CD14-positive monocyte (primary cell): ENCODE data around the gene TAF7. TPM values are rescaled to one million over a fixed set of nuclear protein-coding genes. Genes with fewer than 3 reads are reported as not detected.
"Not testable (repeated sequence)": the region's sequence is repeated elsewhere in the genome, so short reads cannot be mapped to it uniquely, and the experiment has no call there.

ENCODE experiments used
- DNase-seq, 3 donors: peaks; one replicate each; pipeline ENCODE4 v3.0.0-alpha.2; 2011 to 2022
- H2AFZ ChIP-seq: 2 replicates; pipeline ENCODE4 v1.6.0; 2012; ENCODE audit warnings: mild to moderate bottlenecking, low read depth, low read length, inconsistent platforms; ENCODE audit not compliant: insufficient read depth, poor library complexity, severe bottlenecking
- H3K27ac ChIP-seq, 2 donors: 1 replicate in 1 of 2; 2 replicates in 1 of 2; pipeline ENCODE4 v1.5.1; 2012 to 2013; ENCODE audit warnings: low read length in 2 of 2, control low read depth in 1 of 2, inconsistent platforms in 1 of 2, low read depth in 1 of 2, mild to moderate bottlenecking in 1 of 2
- H3K27me3 ChIP-seq, 2 donors: one replicate each; pipeline versions ENCODE4 v1.6.0 to v1.6.1; 2011 to 2013; ENCODE audit warnings: low read length in 2 of 2; ENCODE audit not compliant: control insufficient read depth in 2 of 2, insufficient read depth in 2 of 2
- H3K36me3 ChIP-seq, 2 donors: replicated peaks in 1 of 2; 1 replicate in 1 of 2; 2 replicates in 1 of 2; pipeline versions ENCODE4 v1.5.1 to v1.6.1; 2012 to 2013; ENCODE audit warnings: low read length in 2 of 2, control low read depth in 1 of 2, inconsistent platforms in 1 of 2, mild to moderate bottlenecking in 1 of 2; ENCODE audit not compliant: insufficient read depth in 2 of 2, control insufficient read depth in 1 of 2
- H3K4me1 ChIP-seq, 2 donors: 1 replicate in 1 of 2; 2 replicates in 1 of 2; pipeline versions ENCODE4 v1.5.1 to v1.6.1; 2012 to 2013; ENCODE audit warnings: low read length in 2 of 2, control low read depth in 1 of 2, inconsistent platforms in 1 of 2, mild to moderate bottlenecking in 1 of 2, moderate library complexity in 1 of 2; ENCODE audit not compliant: insufficient read depth in 2 of 2, control insufficient read depth in 1 of 2
- H3K4me2 ChIP-seq: replicated peaks from 2 replicates; pipeline ENCODE3; 2012; ENCODE audit warnings: low read length, moderate library complexity, mild to moderate bottlenecking; ENCODE audit not compliant: poor library complexity, severe bottlenecking; ENCODE audit errors: extremely low read depth
- H3K4me3 ChIP-seq, 3 experiments: fragments of 200-600 bp in 1 of 3; sonication (generic) in 1 of 3; replicated peaks in 1 of 3; 1 replicate in 2 of 3; 2 replicates in 1 of 3; pipeline ENCODE4 v1.5.1; 2011 to 2013; ENCODE audit warnings: low read length in 3 of 3, mild to moderate bottlenecking in 3 of 3, control low read depth in 2 of 3, low read depth in 2 of 3, inconsistent platforms in 1 of 3, moderate library complexity in 1 of 3
- H3K79me2 ChIP-seq: 2 replicates; pipeline ENCODE4 v1.6.0; 2012; ENCODE audit warnings: mild to moderate bottlenecking, control low read depth, inconsistent platforms, low read length, moderate library complexity; ENCODE audit not compliant: insufficient read depth
- H3K9ac ChIP-seq: 2 replicates; pipeline ENCODE4 v1.6.0; 2017; ENCODE audit warnings: low read length, mild to moderate bottlenecking; ENCODE audit not compliant: insufficient read depth, poor library complexity, severe bottlenecking
- H3K9me3 ChIP-seq, 2 donors: replicated peaks in 1 of 2; 1 replicate in 1 of 2; 2 replicates in 1 of 2; pipeline versions ENCODE4 v1.5.1 to v1.6.1; 2012 to 2013; ENCODE audit warnings: low read length in 2 of 2, control low read depth in 1 of 2; ENCODE audit not compliant: control insufficient read depth in 1 of 2, insufficient read depth in 1 of 2
- H4K20me1 ChIP-seq: 2 replicates; pipeline ENCODE4 v1.6.0; 2012; ENCODE audit warnings: mild to moderate bottlenecking, low read length, control low read depth, moderate library complexity; ENCODE audit not compliant: insufficient read depth
- H3K27ac Mint-ChIP-seq, 7 donors: one replicate each; pipeline ENCODE4 v1.8.0; 2020; ENCODE audit warnings: mild to moderate bottlenecking in 7 of 7, mixed read lengths in 7 of 7, moderate library complexity in 6 of 7, inconsistent platforms in 2 of 7
- H3K27me3 Mint-ChIP-seq, 3 donors: one replicate each; pipeline ENCODE4 v1.8.0; 2021 to 2022; ENCODE audit warnings: low read depth in 3 of 3, mild to moderate bottlenecking in 3 of 3, mixed read lengths in 3 of 3, moderate library complexity in 3 of 3, inconsistent platforms in 1 of 3
- H3K36me3 Mint-ChIP-seq, 2 donors: one replicate each; pipeline ENCODE4 v1.8.0; 2020; ENCODE audit warnings: mixed read lengths in 2 of 2, inconsistent platforms in 1 of 2, mild to moderate bottlenecking in 1 of 2
- H3K4me1 Mint-ChIP-seq: one replicate; pipeline ENCODE4 v1.8.0; 2020; ENCODE audit warnings: mild to moderate bottlenecking, mixed read lengths
- H3K4me3 Mint-ChIP-seq, 2 donors: one replicate each; pipeline ENCODE4 v1.8.0; 2020; ENCODE audit warnings: mild to moderate bottlenecking in 2 of 2, mixed read lengths in 2 of 2, moderate library complexity in 1 of 2
- H3K9me3 Mint-ChIP-seq, 7 donors: one replicate each; pipeline ENCODE4 v1.8.0; 2020 to 2022; ENCODE audit warnings: mixed read lengths in 7 of 7, mild to moderate bottlenecking in 6 of 7, moderate library complexity in 6 of 7, inconsistent platforms in 2 of 7
- CTCF ChIP-seq: fragments of 200-600 bp; IDR thresholded peaks from one replicate; pipeline ENCODE4 v1.8.0; 2022; ENCODE audit warnings: antibody characterized with exemption, mild to moderate bottlenecking
- WGBS: methylation state at CpG from one replicate; pipeline ENCODE4 v1.1.5; 2013; ENCODE audit warnings: missing lambda C conversion rate; ENCODE audit not compliant: insufficient coverage; 5-methylcytosine and 5-hydroxymethylcytosine counted together
- intact Hi-C, 2 donors: fragments of 100-400 bp; cut with micrococcal nuclease; formaldehyde crosslinking; loops; one replicate each; pipeline versions ENCODE4 v1.15.0 to v1.15.1; 2023
- polyA plus RNA-seq, 3 donors: library from polyadenylated mRNA; depleted of rRNA in 1 of 3; unstranded in 2 of 3; stranded (reverse) in 1 of 3; fragments of 300-500 nt in 2 of 3; fragments of >200 nt in 1 of 3; fragmentation: Illumina TruSeq in 2 of 3; gene quantifications; 1 replicate in 2 of 3; 2 replicates in 1 of 3; pipeline ENCODE4 v1.2.3, GENCODE V29; 2012 to 2021

The TAF7 gene
- polyA plus RNA-seq, 3 donors = 11.8 to 57.5 (median 52.7) TPM

DNA sequence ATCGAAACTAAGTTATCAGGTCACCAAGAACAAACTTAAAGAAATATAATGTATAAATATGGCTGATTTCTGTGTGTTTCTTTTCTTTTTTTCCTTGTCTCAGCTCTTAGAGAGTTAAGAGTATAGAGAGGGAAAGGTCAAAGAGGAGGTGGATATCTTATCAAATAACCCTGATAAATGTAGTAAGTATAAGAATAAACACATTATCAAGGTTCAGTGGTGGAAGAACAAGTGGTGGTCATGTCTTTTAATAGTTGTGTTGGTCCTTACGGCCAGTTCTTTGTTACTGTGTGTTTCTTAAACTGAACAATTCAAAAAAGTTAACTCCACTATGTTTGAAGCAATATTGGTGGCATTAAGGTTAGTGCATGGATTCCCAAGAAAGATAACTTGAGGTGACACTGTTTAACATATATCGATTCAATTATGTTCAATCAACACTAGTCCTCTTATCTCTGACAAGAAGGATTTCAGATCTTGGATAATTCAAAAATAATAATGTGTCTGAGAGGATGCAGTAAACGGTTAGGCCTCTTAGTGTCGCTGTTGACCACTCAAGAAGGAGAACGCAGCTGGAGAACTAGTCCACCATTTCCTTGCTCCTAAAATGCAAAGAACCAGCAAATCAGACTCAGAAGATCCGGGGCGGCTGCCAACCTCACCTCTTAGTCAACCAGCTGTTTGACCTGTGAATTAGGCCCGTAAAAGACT is 22.8 kb upstream of the TAF7 start, which contains the start of gene PCDHGA3:
Gene PCDHGA3, plus strand, starts transcription at position 588 of the 711 bp plus-strand sequence. CDS start 205 bp downstream, outside the sequence.
- no peak for DNase-seq
- peak; percentile 15 for TF ChIP-seq CTCF
- 16% methylated on average over 6 of the region's 9 CpGs for WGBS
- peaks cover 4 to 11% of the 10 kb centered on the region in 2 donors for H3K36me3 Mint-ChIP-seq
- no peaks in the 10 kb centered on the region for H4K20me1 ChIP-seq
- peaks cover 6 to 54% of the 10 kb centered on the region in 2 donors for H3K27me3 ChIP-seq
- no peak within 1 kb of the TSS for H3K4me3 ChIP-seq
- no peak within 1 kb of the TSS for H2AFZ ChIP-seq
- no peaks in the 10 kb centered on the region for H3K36me3 ChIP-seq
- no peaks in the 10 kb centered on the region for H3K79me2 ChIP-seq
- peak within 1 kb of the TSS; percentile 22 for H3K4me2 ChIP-seq
- peaks cover 2% of the 10 kb centered on the region for H3K4me1 Mint-ChIP-seq
- H3K4me1 ChIP-seq = no peaks in the 10 kb centered on the region
- peaks cover 33 to 69% (median 58%) of the 10 kb centered on the region in 3 donors for H3K27me3 Mint-ChIP-seq
- intact Hi-C loops = no loop called here
- peak within 1 kb of the TSS in 1 of 7 donors; percentile 28 for H3K27ac Mint-ChIP-seq
- H3K9ac ChIP-seq = no peak within 1 kb of the TSS
- peaks cover 48 to 83% (median 75%) of the 10 kb centered on the region in 7 donors for H3K9me3 Mint-ChIP-seq
- peaks cover 53 to 74% of the 10 kb centered on the region in 2 donors for H3K9me3 ChIP-seq
- peak within 1 kb of the TSS; percentile 66 to 71 for H3K4me3 Mint-ChIP-seq
- no peak within 1 kb of the TSS for H3K27ac ChIP-seq

- peaks cover 53 to 79% of the 10 kb centered on the region in 2 donors for H3K9me3 ChIP-seq
- WGBS = 40% methylated on average over 1 of the region's 1 CpG
- Mint-ChIP-seq H3K4me3 (no peak overlapping the region), H3K9me3 (peaks cover 48 to 86% (median 80%) of the 10 kb centered on the region in 7 donors), H3K27ac (no peak overlapping the region), H3K4me1 (peaks cover 2% of the 10 kb centered on the region), H3K36me3 (peaks cover 4 to 11% of the 10 kb centered on the region in 2 donors), H3K27me3 (peaks cover 38 to 74% (median 64%) of the 10 kb centered on the region in 3 donors)
- H3K9ac ChIP-seq = no peak overlapping the region
- no peak overlapping the region for H2AFZ ChIP-seq
- intact Hi-C loops = no loop called here
- H3K4me2 ChIP-seq = no peak overlapping the region
- H3K79me2 ChIP-seq = no peaks in the 10 kb centered on the region
- H3K4me1 ChIP-seq = no peaks in the 10 kb centered on the region
- H3K36me3 ChIP-seq = no peaks in the 10 kb centered on the region
- peaks cover 8 to 60% of the 10 kb centered on the region in 2 donors for H3K27me3 ChIP-seq
- H3K4me3 ChIP-seq = no peak overlapping the region
- no peak for DNase-seq
- H4K20me1 ChIP-seq = no peaks in the 10 kb centered on the region
- H3K27ac ChIP-seq = no peak overlapping the region
- TF ChIP-seq CTCF = no peak
Observed at GRCh38 chr5:141342773-141343172, 22.2 kb upstream of the TAF7 start.

GRCh38 chr5:141340781-141341354 is 20.3 kb upstream of the TAF7 start:
- intact Hi-C loops, DNase-seq, H3K4me1 ChIP-seq, H3K27ac ChIP-seq, H3K36me3 Mint-ChIP-seq, H3K36me3 ChIP-seq, H2AFZ ChIP-seq, H3K4me3 ChIP-seq, H3K4me2 ChIP-seq, H3K79me2 ChIP-seq, H3K4me1 Mint-ChIP-seq, H3K27ac Mint-ChIP-seq, H3K9ac ChIP-seq, H4K20me1 ChIP-seq: not testable (repeated sequence)
- WGBS = 58% methylated on average over 16 of the region's 45 CpGs
- H3K9me3 Mint-ChIP-seq = peaks cover 41 to 79% (median 70%) of the 10 kb centered on the region in 7 donors
- Histone ChIP-seq H3K9me3 (peaks cover 49 to 61% of the 10 kb centered on the region in 2 donors), H3K27me3 (peaks cover 13 to 74% of the 10 kb centered on the region in 2 donors)
- peak overlapping the region in 1 of 2 donors; percentile 28 for H3K4me3 Mint-ChIP-seq
- peaks cover 36 to 83% (median 65%) of the 10 kb centered on the region in 3 donors for H3K27me3 Mint-ChIP-seq
